Colonic mucosa (tissue), 4 donors: Measurements from ENCODE around the gene EIF4ENIF1. TPM values are rescaled to one million over a fixed set of nuclear protein-coding genes. Genes with fewer than 3 reads are reported as not detected.
"Not testable (repeated sequence)": the region's sequence is repeated elsewhere in the genome, so short reads cannot be mapped to it uniquely, and the experiment has no call there.

Experiments
- DNase-seq: peaks from one replicate; pipeline ENCODE4 v3.0.0-alpha.2; 2020
- H3K27ac ChIP-seq: fragments of 200-600 bp; one replicate; pipeline ENCODE4 v1.8.0; 2021
- H3K27me3 ChIP-seq: fragments of 200-600 bp; one replicate; pipeline ENCODE4 v1.8.0; 2021
- H3K36me3 ChIP-seq: fragments of 200-600 bp; one replicate; pipeline ENCODE4 v1.8.0; 2021
- H3K4me1 ChIP-seq: fragments of 200-600 bp; one replicate; pipeline ENCODE4 v1.8.0; 2021; ENCODE audit warnings: mild to moderate bottlenecking
- H3K4me3 ChIP-seq: fragments of 200-600 bp; one replicate; pipeline ENCODE4 v1.8.0; 2021
- H3K9ac ChIP-seq, 2 donors: one replicate each; pipeline ENCODE4 v1.7.0; 2013; ENCODE audit warnings: control low read depth in 2 of 2, low read depth in 2 of 2, low read length in 2 of 2
- H3K9me3 ChIP-seq: fragments of 200-600 bp; one replicate; pipeline ENCODE4 v1.8.0; 2021
- intact Hi-C: fragments of 100-400 bp; cut with DNase I; formaldehyde crosslinking; loops from one replicate; pipeline ENCODE4 v1.14.1; 2022
- total RNA-seq, 2 donors: library from RNA; stranded (reverse); fragmentation: NEBNext Ultra II Directional in 1 of 2; extraction: Animal tissue kit (Norgen Biotek cat#: 25700) in 1 of 2; gene quantifications; one replicate each; pipeline ENCODE4 v1.2.1, GENCODE V29; 2021
- TF ChIP-seq, protein P1 (sequence below): fragments of 200-600 bp; IDR thresholded peaks from one replicate; pipeline ENCODE4 v1.8.0; 2022; ENCODE audit warnings: antibody characterized with exemption, mild to moderate bottlenecking
- donor health status: healthy.
- donor health status: DM: no; HTN: no; CAD: no.
- donor health status: DM: no; HTN: no; CAD: no.

The EIF4ENIF1 gene
- total RNA-seq, 2 donors from 2014 or later: 25.2 to 25.4 TPM

- intact Hi-C loops: no loop called here
- no peaks in the 10 kb centered on the region for H3K27me3 ChIP-seq
- peak overlapping the region; percentile 60 for H3K27ac ChIP-seq
- no peaks in the 10 kb centered on the region for H3K4me1 ChIP-seq
- H3K9ac ChIP-seq: no peak overlapping the region
- no peak for DNase-seq
- TF ChIP-seq, protein P1, sequence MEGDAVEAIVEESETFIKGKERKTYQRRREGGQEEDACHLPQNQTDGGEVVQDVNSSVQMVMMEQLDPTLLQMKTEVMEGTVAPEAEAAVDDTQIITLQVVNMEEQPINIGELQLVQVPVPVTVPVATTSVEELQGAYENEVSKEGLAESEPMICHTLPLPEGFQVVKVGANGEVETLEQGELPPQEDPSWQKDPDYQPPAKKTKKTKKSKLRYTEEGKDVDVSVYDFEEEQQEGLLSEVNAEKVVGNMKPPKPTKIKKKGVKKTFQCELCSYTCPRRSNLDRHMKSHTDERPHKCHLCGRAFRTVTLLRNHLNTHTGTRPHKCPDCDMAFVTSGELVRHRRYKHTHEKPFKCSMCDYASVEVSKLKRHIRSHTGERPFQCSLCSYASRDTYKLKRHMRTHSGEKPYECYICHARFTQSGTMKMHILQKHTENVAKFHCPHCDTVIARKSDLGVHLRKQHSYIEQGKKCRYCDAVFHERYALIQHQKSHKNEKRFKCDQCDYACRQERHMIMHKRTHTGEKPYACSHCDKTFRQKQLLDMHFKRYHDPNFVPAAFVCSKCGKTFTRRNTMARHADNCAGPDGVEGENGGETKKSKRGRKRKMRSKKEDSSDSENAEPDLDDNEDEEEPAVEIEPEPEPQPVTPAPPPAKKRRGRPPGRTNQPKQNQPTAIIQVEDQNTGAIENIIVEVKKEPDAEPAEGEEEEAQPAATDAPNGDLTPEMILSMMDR: no peak
- H3K36me3 ChIP-seq: no peaks in the 10 kb centered on the region
- H3K9me3 ChIP-seq: no peaks in the 10 kb centered on the region
- H3K4me3 ChIP-seq: no peak overlapping the region
Observed at GRCh38 chr22:31530823-31531195, 41.2 kb upstream of the EIF4ENIF1 start.

DNA sequence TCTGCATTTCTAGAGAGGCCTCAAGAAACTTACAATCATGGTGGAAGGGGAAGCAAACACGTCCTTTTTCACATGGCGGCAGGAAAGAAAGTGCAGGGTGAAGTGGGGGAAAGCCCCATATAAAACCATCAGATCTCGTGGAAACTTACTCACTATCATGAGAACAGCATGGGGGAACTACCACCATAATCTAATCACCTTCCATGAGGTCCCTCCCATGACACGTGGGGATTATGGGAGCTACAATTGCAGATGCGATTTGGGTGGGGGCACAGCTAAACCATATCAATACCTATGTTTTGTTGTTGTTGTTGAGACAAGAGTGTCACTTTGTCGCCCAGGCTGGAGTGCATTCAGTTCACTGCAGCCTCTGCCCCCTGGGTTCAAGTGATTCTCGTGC is 36.6 kb upstream of the EIF4ENIF1 start:
- intact Hi-C loops: no loop called here
- Histone ChIP-seq H3K4me3 (no peak overlapping the region), H3K27me3 (no peaks in the 10 kb centered on the region), H3K9ac (no peak overlapping the region), H3K27ac (no peak overlapping the region), H3K4me1 (no peaks in the 10 kb centered on the region), H3K36me3 (no peaks in the 10 kb centered on the region), H3K9me3 (no peaks in the 10 kb centered on the region)
- TF ChIP-seq, protein P1: no peak
- no peak for DNase-seq

DNA sequence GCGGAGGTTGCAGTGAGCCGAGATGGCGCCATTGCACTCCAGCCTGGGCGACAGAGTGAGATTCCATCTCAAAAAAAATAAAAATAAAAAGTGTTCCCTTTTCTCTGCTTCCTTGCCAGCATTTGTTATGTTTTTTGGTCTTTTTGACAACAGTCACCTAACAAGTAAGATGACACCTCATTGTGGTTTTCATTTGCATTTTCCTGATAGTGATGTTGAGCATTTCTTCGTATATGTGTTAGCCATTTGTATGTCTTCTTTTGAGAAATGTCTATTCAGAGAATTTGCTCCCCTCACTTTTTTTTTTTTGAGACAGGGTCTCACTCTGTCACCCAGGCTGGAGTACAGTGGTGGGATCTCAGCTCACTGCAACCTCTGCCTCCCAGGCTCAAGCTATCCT is 34.5 kb upstream of the EIF4ENIF1 start:
- H3K36me3 ChIP-seq, H3K27ac ChIP-seq, H3K9me3 ChIP-seq, intact Hi-C loops, H3K9ac ChIP-seq, H3K4me3 ChIP-seq, H3K4me1 ChIP-seq, H3K27me3 ChIP-seq, DNase-seq: not testable (repeated sequence)

GRCh38 chr22:31520051-31520450 is 30.4 kb upstream of the EIF4ENIF1 start:
- Histone ChIP-seq H3K27ac (no peak overlapping the region), H3K9ac (no peak overlapping the region), H3K4me1 (no peaks in the 10 kb centered on the region), H3K36me3 (no peaks in the 10 kb centered on the region), H3K4me3 (no peak overlapping the region), H3K9me3 (no peaks in the 10 kb centered on the region), H3K27me3 (no peaks in the 10 kb centered on the region)
- no peak for DNase-seq
- intact Hi-C loops: no loop called here
- TF ChIP-seq, protein P1: no peak

DNA sequence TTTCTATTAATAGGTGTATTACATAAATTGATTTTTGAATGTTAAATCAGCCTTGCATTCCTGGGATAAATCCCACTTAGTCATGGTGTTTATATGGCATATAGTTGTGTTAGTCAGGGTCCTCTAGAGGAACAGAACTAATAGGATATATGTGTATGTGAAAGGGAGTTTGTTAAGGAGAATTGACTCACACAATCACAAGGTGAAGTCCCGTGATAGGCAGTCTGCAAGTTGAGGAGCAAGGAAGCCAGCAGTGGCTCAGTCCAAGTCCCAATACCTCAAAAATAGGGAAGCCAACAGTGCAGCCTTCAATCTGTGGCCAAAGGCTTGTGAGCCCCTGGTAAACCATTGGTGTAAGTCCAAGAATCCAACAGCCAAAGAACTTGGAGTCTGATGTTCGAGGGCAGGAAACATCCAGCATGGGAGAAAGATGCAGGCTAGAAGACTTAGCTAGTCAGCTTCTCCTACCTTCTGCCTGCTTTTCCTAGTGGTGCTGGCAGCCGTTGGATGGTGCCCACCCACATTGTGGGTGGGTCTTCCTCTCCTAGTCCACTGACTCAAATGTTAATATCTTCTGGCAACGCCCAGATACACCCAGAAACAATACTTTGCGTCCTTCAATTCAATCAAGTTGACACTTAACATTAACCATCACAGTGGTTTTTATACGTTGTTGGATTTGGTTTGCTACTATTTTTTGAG is 19.6 kb upstream of the EIF4ENIF1 start:
- Histone ChIP-seq H3K9ac (no peak overlapping the region), H3K27me3 (no peaks in the 10 kb centered on the region), H3K4me3 (no peak overlapping the region), H3K27ac (no peak overlapping the region), H3K9me3 (no peaks in the 10 kb centered on the region), H3K36me3 (no peaks in the 10 kb centered on the region), H3K4me1 (no peaks in the 10 kb centered on the region)
- TF ChIP-seq, protein P1: no peak
- no peak for DNase-seq
- intact Hi-C loops: no loop called here

GRCh38 chr22:31508536-31508935 is 18.9 kb upstream of the EIF4ENIF1 start:
- Histone ChIP-seq H3K27ac (no peak overlapping the region), H3K4me1 (no peaks in the 10 kb centered on the region), H3K9me3 (no peaks in the 10 kb centered on the region), H3K4me3 (no peak overlapping the region), H3K27me3 (no peaks in the 10 kb centered on the region), H3K9ac (no peak overlapping the region), H3K36me3 (no peaks in the 10 kb centered on the region)
- TF ChIP-seq, protein P1: no peak
- intact Hi-C loops: no loop called here
- no peak for DNase-seq

DNA sequence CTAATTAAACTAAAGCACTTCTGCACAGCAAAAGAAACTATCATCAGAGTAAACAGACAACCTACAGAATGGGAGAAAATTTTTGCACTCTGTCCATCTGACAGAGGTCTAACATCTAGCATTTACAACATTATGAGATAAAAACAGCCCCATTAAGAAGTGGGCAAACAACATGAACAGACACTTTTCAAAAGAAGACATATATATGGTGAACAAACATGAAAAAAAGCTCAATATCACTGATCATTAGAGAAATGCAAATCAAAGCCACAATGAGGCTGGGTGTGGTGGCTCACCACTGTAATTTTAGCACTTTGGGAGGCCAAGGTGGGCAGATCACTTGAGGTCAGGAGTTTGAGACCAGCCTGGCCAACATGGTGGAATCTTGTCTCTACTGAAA is 17.9 kb upstream of the EIF4ENIF1 start:
- H3K27me3 ChIP-seq, H3K27ac ChIP-seq, H3K9ac ChIP-seq, intact Hi-C loops, H3K36me3 ChIP-seq, DNase-seq, H3K9me3 ChIP-seq, H3K4me3 ChIP-seq, H3K4me1 ChIP-seq: not testable (repeated sequence)
